ENCODE results near the gene HNRNPA0.

HNRNPA0 gene

GRCh38 chr5:137724251-137724650 lies 29.9 kb downstream of the HNRNPA0 start:
- DNase-seq = no peak

GRCh38 chr5:137718611-137719010 lies 35.6 kb downstream of the HNRNPA0 start:
- DNase-seq = no peak

GRCh38 chr5:137716337-137716736 lies 37.8 kb downstream of the HNRNPA0 start:
- DNase-seq = no peak

- DNase-seq = no peak
These were observed 38.7 kb downstream of the HNRNPA0 start for GRCh38 chr5:137715456-137715855.

- no peak for DNase-seq
These were observed 39.2 kb downstream of the HNRNPA0 start for GRCh38 chr5:137714946-137715345.

GRCh38 chr5:137714494-137714893 lies 39.7 kb downstream of the HNRNPA0 start:
- DNase-seq = no peak

- peak; percentile 53 for DNase-seq
These were observed 42.0 kb downstream of the HNRNPA0 start for GRCh38 chr5:137712139-137712667.

GRCh38 chr5:137710086-137710485 lies 44.1 kb downstream of the HNRNPA0 start:
- DNase-seq = peak; percentile 83

- DNase-seq = no peak
These were observed 45.2 kb downstream of the HNRNPA0 start for GRCh38 chr5:137708796-137709559.

- DNase-seq = no peak
These were observed 46.1 kb downstream of the HNRNPA0 start for GRCh38 chr5:137708062-137708461.

- peak; percentile 25 for DNase-seq
These were observed 47.3 kb downstream of the HNRNPA0 start for GRCh38 chr5:137706841-137707240.

- DNase-seq = peak; percentile 16
These were observed 49.1 kb downstream of the HNRNPA0 start for GRCh38 chr5:137705106-137705505.

GRCh38 chr5:137703565-137703964 lies 50.6 kb downstream of the HNRNPA0 start:
- no peak for DNase-seq

GRCh38 chr5:137700282-137700680 lies 53.9 kb downstream of the HNRNPA0 start:
- DNase-seq = no peak

GRCh38 chr5:137699336-137700281 lies 54.6 kb downstream of the HNRNPA0 start:
- DNase-seq = no peak

GRCh38 chr5:137696481-137696880 lies 57.7 kb downstream of the HNRNPA0 start:
- DNase-seq = peak; percentile 29

GRCh38 chr5:137695651-137696428 lies 58.3 kb downstream of the HNRNPA0 start:
- DNase-seq = no peak

All from fibroblast of skin of back (primary cell).